ENCODE data around the gene FAT4. TPM values are rescaled to one million over a fixed set of nuclear protein-coding genes. Genes with fewer than 3 reads are reported as not detected.
A peak's percentile ranks its signal among the peaks of the same experiment; 100 is the strongest.

FAT4 gene
- total RNA-seq, 1 donor = 3.8 TPM

GRCh38 chr4:125315576-125316400 is 1.0 kb downstream of the FAT4 start:
- peak in 2 of 3 donors; percentile 40 to 45 for DNase-seq (ENCODE audit: low read depth in 2 of 3, low spot score in 2 of 3)

GRCh38 chr4:125316401-125316790 is 1.6 kb downstream of the FAT4 start:
- DNase-seq (ENCODE audit: low read depth in 2 of 3, low spot score in 2 of 3) = peak in 2 of 3 donors; percentile 9 to 14

GRCh38 chr4:125316791-125317524 is 2.2 kb downstream of the FAT4 start:
- DNase-seq (ENCODE audit: low read depth in 2 of 3, low spot score in 2 of 3) = peak in 2 of 3 donors; percentile 26 to 34

GRCh38 chr4:125317525-125317877 is 2.7 kb downstream of the FAT4 start:
- peak in 2 of 3 donors; percentile 54 to 56 for DNase-seq (ENCODE audit: low read depth in 2 of 3, low spot score in 2 of 3)

GRCh38 chr4:125319311-125319710 is 4.6 kb downstream of the FAT4 start:
- DNase-seq (ENCODE audit: low read depth in 2 of 3, low spot score in 2 of 3) = no peak

GRCh38 chr4:125321709-125322365 is 7.1 kb downstream of the FAT4 start:
- DNase-seq (ENCODE audit: low read depth in 2 of 3, low spot score in 2 of 3) = no peak

- no peak for DNase-seq (ENCODE audit: low read depth in 2 of 3, low spot score in 2 of 3)
These were observed 7.6 kb downstream of the FAT4 start for GRCh38 chr4:125322366-125322730.

GRCh38 chr4:125323654-125324053 is 8.9 kb downstream of the FAT4 start:
- DNase-seq (ENCODE audit: low read depth in 2 of 3, low spot score in 2 of 3) = no peak

- no peak for DNase-seq (ENCODE audit: low read depth in 2 of 3, low spot score in 2 of 3)
These were observed 11.0 kb downstream of the FAT4 start for GRCh38 chr4:125325733-125326132.

GRCh38 chr4:125331116-125331515 is 16.4 kb downstream of the FAT4 start:
- DNase-seq (ENCODE audit: low read depth in 2 of 3, low spot score in 2 of 3) = no peak

- DNase-seq (ENCODE audit: low read depth in 2 of 3, low spot score in 2 of 3) = no peak
These were observed 20.2 kb downstream of the FAT4 start for GRCh38 chr4:125334926-125335325.

- DNase-seq (ENCODE audit: low read depth in 2 of 3, low spot score in 2 of 3) = no peak
These were observed 24.1 kb downstream of the FAT4 start for GRCh38 chr4:125338814-125339213.

GRCh38 chr4:125344198-125344597 is 29.4 kb downstream of the FAT4 start:
- no peak for DNase-seq (ENCODE audit: low read depth in 2 of 3, low spot score in 2 of 3)

GRCh38 chr4:125346616-125347015 is 31.9 kb downstream of the FAT4 start:
- DNase-seq (ENCODE audit: low read depth in 2 of 3, low spot score in 2 of 3) = no peak

- DNase-seq (ENCODE audit: low read depth in 2 of 3, low spot score in 2 of 3) = no peak
These were observed 35.8 kb downstream of the FAT4 start for GRCh38 chr4:125350470-125351135.

- no peak for DNase-seq (ENCODE audit: low read depth in 2 of 3, low spot score in 2 of 3)
These were observed 37.8 kb downstream of the FAT4 start for GRCh38 chr4:125352521-125352920.

GRCh38 chr4:125353131-125353530 is 38.4 kb downstream of the FAT4 start:
- DNase-seq (ENCODE audit: low read depth in 2 of 3, low spot score in 2 of 3) = no peak

GRCh38 chr4:125355791-125356190 is 41.0 kb downstream of the FAT4 start:
- no peak for DNase-seq (ENCODE audit: low read depth in 2 of 3, low spot score in 2 of 3)

- DNase-seq (ENCODE audit: low read depth in 2 of 3, low spot score in 2 of 3) = no peak
These were observed 42.9 kb downstream of the FAT4 start for GRCh38 chr4:125357675-125358074.

- no peak for DNase-seq (ENCODE audit: low read depth in 2 of 3, low spot score in 2 of 3)
These were observed 43.7 kb downstream of the FAT4 start for GRCh38 chr4:125358453-125358852.

- no peak for DNase-seq (ENCODE audit: low read depth in 2 of 3, low spot score in 2 of 3)
These were observed 44.6 kb downstream of the FAT4 start for GRCh38 chr4:125359363-125359762.

Measured in hematopoietic multipotent progenitor cell (in vitro differentiated cells).